WTC11 (cell line): ENCODE results near the gene CEP63. TPM values are rescaled to one million over a fixed set of nuclear protein-coding genes. Genes with fewer than 3 reads are reported as not detected.

Source experiments
- ATAC-seq: fragments of 200-7000 bp; cut with Tn5 transposase; 2 replicates; pipeline ENCODE4 v1.10.0; 2021; ENCODE audit warnings: mild to moderate bottlenecking, moderate library complexity
- CTCF ChIA-PET: fragments of 300-600 bp; sonication (Branson Sonifier 250); formaldehyde crosslinking; loops from one replicate; lab custom pipeline; 2021; ENCODE audit warnings: antibody characterized with exemption; lab: Charles Lee
- POLR2A ChIA-PET: fragments of 350-600 bp; sonication (Branson Sonifier 250); formaldehyde crosslinking; loops from one replicate; lab custom pipeline; 2021; ENCODE audit warnings: antibody characterized with exemption; lab: Charles Lee
- DNase-seq: peaks from one replicate; pipeline ENCODE4 v3.0.0; 2021; ENCODE audit warnings: low spot score
- H3K27ac Mint-ChIP-seq: 2 replicates; pipeline ENCODE4 v1.8.0; 2021; ENCODE audit warnings: mixed read lengths
- H3K27me3 Mint-ChIP-seq: 2 replicates; pipeline ENCODE4 v1.8.0; 2021; ENCODE audit warnings: low read depth, mild to moderate bottlenecking, moderate library complexity, mixed read lengths
- H3K36me3 Mint-ChIP-seq: 2 replicates; pipeline ENCODE4 v1.8.0; 2021; ENCODE audit warnings: mixed read lengths
- H3K4me1 Mint-ChIP-seq: 2 replicates; pipeline ENCODE4 v1.8.0; 2022; ENCODE audit warnings: mixed read lengths
- H3K4me3 Mint-ChIP-seq: 2 replicates; pipeline ENCODE4 v1.8.0; 2021; ENCODE audit warnings: mild to moderate bottlenecking, moderate library complexity, mixed read lengths
- H3K9me3 Mint-ChIP-seq: 2 replicates; pipeline ENCODE4 v1.8.0; 2021; ENCODE audit warnings: mixed read lengths
- CDX4 ChIP-seq: fragments of 250-450 bp; sonication (Bioruptor Pico); IDR thresholded peaks from 2 replicates; pipeline ENCODE4 v1.9.0; 2021; ENCODE audit warnings: moderate library complexity, mild to moderate bottlenecking, inconsistent platforms, borderline replicate concordance
- CREB1 ChIP-seq: sonication (generic); formaldehyde crosslinking; IDR thresholded peaks from 2 replicates; pipeline ENCODE4 v1.8.0; 2023; ENCODE audit warnings: mild to moderate bottlenecking, missing genetic modification reagents
- CTCF ChIP-seq: fragments of 200-600 bp; IDR thresholded peaks from 2 replicates; pipeline ENCODE4 v1.8.0; 2022; ENCODE audit warnings: antibody characterized with exemption
- E2F1 ChIP-seq: sonication (generic); formaldehyde crosslinking; IDR thresholded peaks from 2 replicates; pipeline ENCODE4 v1.8.0; 2022; ENCODE audit warnings: mild to moderate bottlenecking, missing genetic modification reagents
- E2F4 ChIP-seq: sonication (generic); formaldehyde crosslinking; IDR thresholded peaks from 2 replicates; pipeline ENCODE4 v1.8.1; 2022; ENCODE audit warnings: low read depth, mild to moderate bottlenecking, moderate library complexity, missing genetic modification reagents, borderline replicate concordance
- ELF4 ChIP-seq: sonication (generic); formaldehyde crosslinking; IDR thresholded peaks from 2 replicates; pipeline ENCODE4 v1.8.1; 2022; ENCODE audit warnings: low read depth, mild to moderate bottlenecking, moderate library complexity, missing genetic modification reagents
- ESRRA ChIP-seq: sonication (generic); formaldehyde crosslinking; IDR thresholded peaks from 2 replicates; pipeline ENCODE4 v1.8.1; 2022; ENCODE audit warnings: mild to moderate bottlenecking, missing genetic modification reagents, borderline replicate concordance
- GABPB1 ChIP-seq: sonication (generic); formaldehyde crosslinking; IDR thresholded peaks from 2 replicates; pipeline ENCODE4 v1.8.1; 2023; ENCODE audit warnings: mild to moderate bottlenecking, missing genetic modification reagents
- GTF2I ChIP-seq: fragments of 250-450 bp; sonication (Bioruptor Pico); conservative IDR thresholded peaks from 2 replicates; pipeline ENCODE4 v1.4.0; 2021; ENCODE audit warnings: mild to moderate bottlenecking
- IRF1 ChIP-seq: sonication (generic); formaldehyde crosslinking; IDR thresholded peaks from 2 replicates; pipeline ENCODE4 v1.8.0; 2023; ENCODE audit warnings: missing genetic modification reagents
- NFE2L1 ChIP-seq: sonication (generic); formaldehyde crosslinking; IDR thresholded peaks from 2 replicates; pipeline ENCODE4 v1.8.1; 2023; ENCODE audit warnings: missing genetic modification reagents
- PRRX2 ChIP-seq: fragments of 250-450 bp; sonication (Bioruptor Pico); IDR thresholded peaks from 2 replicates; pipeline ENCODE4 v1.8.0; 2021; ENCODE audit warnings: mild to moderate bottlenecking
- SMAD3 ChIP-seq: sonication (generic); formaldehyde crosslinking; IDR thresholded peaks from 2 replicates; pipeline ENCODE4 v1.8.0; 2022; ENCODE audit warnings: missing genetic modification reagents, mild to moderate bottlenecking, borderline replicate concordance
- TEAD4 ChIP-seq: sonication (generic); formaldehyde crosslinking; IDR thresholded peaks from 2 replicates; pipeline ENCODE4 v1.8.0; 2022; ENCODE audit warnings: mild to moderate bottlenecking, missing genetic modification reagents
- USF2 ChIP-seq: sonication (generic); formaldehyde crosslinking; IDR thresholded peaks from 2 replicates; pipeline ENCODE4 v1.8.1; 2023; ENCODE audit warnings: mild to moderate bottlenecking, missing genetic modification reagents, moderate library complexity
- ZBTB21 ChIP-seq: sonication (generic); formaldehyde crosslinking; IDR thresholded peaks from 2 replicates; pipeline ENCODE4 v1.8.1; 2023; ENCODE audit warnings: mild to moderate bottlenecking, missing genetic modification reagents, borderline replicate concordance
- ZBTB43 ChIP-seq: sonication (generic); formaldehyde crosslinking; IDR thresholded peaks from 2 replicates; pipeline ENCODE4 v1.8.1; 2023; ENCODE audit warnings: mild to moderate bottlenecking, missing genetic modification reagents
- ZNF396 ChIP-seq: fragments of 250-450 bp; sonication (Bioruptor Pico); IDR thresholded peaks from 2 replicates; pipeline ENCODE4 v1.8.0; 2021; ENCODE audit warnings: mild to moderate bottlenecking, moderate library complexity, borderline replicate concordance
- ZNF416 ChIP-seq: fragments of 250-450 bp; sonication (Bioruptor Pico); IDR thresholded peaks from 2 replicates; pipeline ENCODE4 v1.9.0; 2021; ENCODE audit warnings: mild to moderate bottlenecking, inconsistent platforms
- ZNF425 ChIP-seq: fragments of 250-450 bp; sonication (Bioruptor Pico); conservative IDR thresholded peaks from 2 replicates; pipeline ENCODE4 v1.9.0; 2021; ENCODE audit warnings: mild to moderate bottlenecking
- ZNF512 ChIP-seq: sonication (generic); formaldehyde crosslinking; IDR thresholded peaks from 2 replicates; pipeline ENCODE4 v1.8.1; 2022; ENCODE audit warnings: missing genetic modification reagents, borderline replicate concordance
- total RNA-seq: library from RNA; stranded (reverse); gene quantifications from 3 replicates; pipeline ENCODE4 v1.2.3, GENCODE V29; 2021

The CEP63 gene
- total RNA-seq, 1 experiment from 2014 or later: 28.0 TPM

GRCh38 chr3:134445636-134446035 lies 40.2 kb upstream of the CEP63 start (continued):
- TF ChIP-seq USF2 (CRISPR knock-in tag) (no peak), ZBTB43 (CRISPR knock-in tag) (no peak)

GRCh38 chr3:134446800-134447199 lies 39.1 kb upstream of the CEP63 start:
- Mint-ChIP-seq H3K36me3 (peaks cover 12% of the 10 kb centered on the region), H3K9me3 (peaks cover 14% of the 10 kb centered on the region), H3K4me1 (peaks cover 9% of the 10 kb centered on the region), H3K4me3 (no peak overlapping the region), H3K27ac (no peak overlapping the region), H3K27me3 (peaks cover 4% of the 10 kb centered on the region)
- POLR2A ChIA-PET: no interaction called here
- CTCF ChIA-PET: interaction anchor here (2.0 kb wide), 1 partner anchor 27 kb away, joined by 8 read pairs; no protein-coding TSS in a partner anchor
- DNase-seq (no peak), ATAC-seq (no peak)
- TF ChIP-seq E2F1 (no peak), GTF2I (no peak), IRF1 (no peak), ESRRA (CRISPR knock-in tag) (no peak), CREB1 (no peak), NFE2L1 (no peak), ZNF416 (CRISPR knock-in tag) (no peak), CTCF (no peak), ZNF512 (CRISPR knock-in tag) (no peak), ELF4 (CRISPR knock-in tag) (no peak), ZBTB43 (CRISPR knock-in tag) (no peak), ZNF425 (CRISPR knock-in tag) (no peak), ZBTB21 (CRISPR knock-in tag) (no peak), SMAD3 (CRISPR knock-in tag) (no peak), E2F4 (CRISPR knock-in tag) (no peak), ZNF396 (CRISPR knock-in tag) (no peak), TEAD4 (no peak), GABPB1 (no peak), CDX4 (CRISPR knock-in tag) (no peak), PRRX2 (CRISPR knock-in tag) (no peak)
